A549 (cell line): ENCODE results near the gene EVI2A.

Experiments used
- CHD2 ChIP-seq: fragments of 150-350 bp; IDR thresholded peaks from 2 replicates; pipeline ENCODE4 v1.6.1; 2014; ENCODE audit warnings: low read length; ENCODE audit not compliant: partially characterized antibody
- CTCF ChIP-seq: fragments of >200 bp; sonication (Bioruptor Twin); formaldehyde crosslinking; IDR thresholded peaks from 3 replicates; pipeline ENCODE4 v1.5.1; 2016
- HDAC2 ChIP-seq: fragments of 200-600 bp; sonication (generic); IDR thresholded peaks from 2 replicates; pipeline ENCODE4 v1.6.1; 2016
- KDM1A ChIP-seq: fragments of 200-600 bp; sonication (generic); IDR thresholded peaks from 2 replicates; pipeline ENCODE4 v1.6.1; 2016; ENCODE audit warnings: low read depth, mild to moderate bottlenecking
- NR3C1 ChIP-seq: fragments of >200 bp; sonication (Bioruptor Twin); formaldehyde crosslinking; IDR thresholded peaks from 3 replicates; pipeline ENCODE4 v1.6.1; 2017
- POLR2A ChIP-seq: IDR thresholded peaks from 2 replicates; pipeline ENCODE4 v1.6.1; 2012; ENCODE audit warnings: mild to moderate bottlenecking, low read length
- POLR2AphosphoS2 ChIP-seq: conservative IDR thresholded peaks from 2 replicates; pipeline ENCODE4 v1.6.1; 2012; ENCODE audit warnings: low read length, improper control_type of control experiment, inconsistent platforms
- RFX5 ChIP-seq: fragments of 450-650 bp; IDR thresholded peaks from 2 replicates; pipeline ENCODE4 v1.7.1; 2014; ENCODE audit warnings: antibody characterized with exemption, mild to moderate bottlenecking, moderate library complexity
- TF ChIP-seq, protein P1 (sequence below): fragments of 150-350 bp; IDR thresholded peaks from 2 replicates; pipeline ENCODE4 v1.6.1; 2014; ENCODE audit warnings: low read depth, mild to moderate bottlenecking, low read length

- TF ChIP-seq KDM1A: no peak
- TF ChIP-seq RFX5: no peak
- no peak for TF ChIP-seq CHD2
- no peak for TF ChIP-seq CTCF
- no peak for TF ChIP-seq NR3C1
- TF ChIP-seq POLR2A: no peak
- TF ChIP-seq HDAC2: no peak
- TF ChIP-seq, protein P1, sequence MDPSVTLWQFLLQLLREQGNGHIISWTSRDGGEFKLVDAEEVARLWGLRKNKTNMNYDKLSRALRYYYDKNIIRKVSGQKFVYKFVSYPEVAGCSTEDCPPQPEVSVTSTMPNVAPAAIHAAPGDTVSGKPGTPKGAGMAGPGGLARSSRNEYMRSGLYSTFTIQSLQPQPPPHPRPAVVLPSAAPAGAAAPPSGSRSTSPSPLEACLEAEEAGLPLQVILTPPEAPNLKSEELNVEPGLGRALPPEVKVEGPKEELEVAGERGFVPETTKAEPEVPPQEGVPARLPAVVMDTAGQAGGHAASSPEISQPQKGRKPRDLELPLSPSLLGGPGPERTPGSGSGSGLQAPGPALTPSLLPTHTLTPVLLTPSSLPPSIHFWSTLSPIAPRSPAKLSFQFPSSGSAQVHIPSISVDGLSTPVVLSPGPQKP: no peak
- no peak for TF ChIP-seq POLR2AphosphoS2
Measured at GRCh38 chr17:31308372-31309334, 12.8 kb downstream of the EVI2A start.
